Astrocyte (in vitro differentiated cells and primary cell): Measurements from ENCODE around the gene ZNF827. TPM values are rescaled to one million over a fixed set of nuclear protein-coding genes. Genes with fewer than 3 reads are reported as not detected.

Experiments used
- DNase-seq: peaks from one replicate; pipeline ENCODE4 v3.0.0-alpha.2; 2010; ENCODE audit warnings: low read depth
- FAIRE-seq: peaks from 2 replicates; lab custom pipeline; 2011; peaks lifted over from hg19 to GRCh38; lab: Jason Lieb, UNC
- H2AFZ ChIP-seq: 2 replicates; pipeline ENCODE4 v1.6.0; 2012; ENCODE audit warnings: low read depth, low read length, inconsistent platforms
- H3K27ac ChIP-seq: 2 replicates; pipeline ENCODE4 v1.5.1; 2011; ENCODE audit warnings: low read depth, low read length, inconsistent platforms
- H3K27me3 ChIP-seq: 2 replicates; pipeline ENCODE4 v1.6.0; 2011; ENCODE audit warnings: low read length, inconsistent platforms; ENCODE audit not compliant: insufficient read depth
- H3K36me3 ChIP-seq: 2 replicates; pipeline ENCODE4 v1.5.1; 2011; ENCODE audit warnings: low read length, inconsistent platforms; ENCODE audit not compliant: insufficient read depth
- H3K4me1 ChIP-seq: 2 replicates; pipeline ENCODE4 v1.5.1; 2011; ENCODE audit warnings: low read length, inconsistent platforms; ENCODE audit not compliant: insufficient read depth
- H3K4me2 ChIP-seq: 2 replicates; pipeline ENCODE4 v1.6.0; 2012; ENCODE audit warnings: low read length, inconsistent platforms
- H3K4me3 ChIP-seq: 2 replicates; pipeline ENCODE4 v1.5.1; 2011; ENCODE audit warnings: low read depth, mild to moderate bottlenecking, low read length, inconsistent platforms; ENCODE audit not compliant: insufficient read depth
- H3K79me2 ChIP-seq: 2 replicates; pipeline ENCODE4 v1.6.0; 2012; ENCODE audit warnings: mild to moderate bottlenecking, low read length, inconsistent platforms; ENCODE audit not compliant: insufficient read depth
- H3K9ac ChIP-seq: 2 replicates; pipeline ENCODE4 v1.6.0; 2012; ENCODE audit warnings: mild to moderate bottlenecking, low read length, inconsistent platforms
- H3K9me3 ChIP-seq: 2 replicates; pipeline ENCODE4 v1.5.1; 2012; ENCODE audit warnings: low read depth, mild to moderate bottlenecking, low read length, inconsistent platforms; ENCODE audit not compliant: insufficient read depth
- H4K20me1 ChIP-seq: 2 replicates; pipeline ENCODE4 v1.6.0; 2012; ENCODE audit warnings: low read length, inconsistent platforms; ENCODE audit not compliant: insufficient read depth
- H3K27ac Mint-ChIP-seq: one replicate; pipeline ENCODE4 v1.8.0; 2021; ENCODE audit warnings: mild to moderate bottlenecking, mixed read lengths; ENCODE audit not compliant: unreplicated experiment
- H3K27me3 Mint-ChIP-seq: one replicate; pipeline ENCODE4 v1.8.0; 2021; ENCODE audit warnings: low read depth, mixed read lengths; ENCODE audit not compliant: unreplicated experiment
- H3K36me3 Mint-ChIP-seq: one replicate; pipeline ENCODE4 v1.8.0; 2021; ENCODE audit warnings: low read depth, mixed read lengths; ENCODE audit not compliant: unreplicated experiment
- H3K4me1 Mint-ChIP-seq: one replicate; pipeline ENCODE4 v1.8.0; 2021; ENCODE audit warnings: low read depth, mixed read lengths; ENCODE audit not compliant: unreplicated experiment
- H3K4me3 Mint-ChIP-seq: one replicate; pipeline ENCODE4 v1.8.0; 2021; ENCODE audit warnings: mild to moderate bottlenecking, moderate library complexity, mixed read lengths; ENCODE audit not compliant: unreplicated experiment
- H3K9me3 Mint-ChIP-seq: one replicate; pipeline ENCODE4 v1.8.0; 2021; ENCODE audit warnings: mild to moderate bottlenecking, mixed read lengths; ENCODE audit not compliant: unreplicated experiment
- EZH2 ChIP-seq: IDR thresholded peaks from 2 replicates; pipeline ENCODE4 v1.6.1; 2012; ENCODE audit warnings: mild to moderate bottlenecking, low read length, inconsistent platforms; ENCODE audit not compliant: insufficient read depth
- total RNA-seq: library from RNA; stranded (reverse); gene quantifications from 2 replicates; pipeline ENCODE4 v1.2.1, GENCODE V29; 2021
- TF ChIP-seq, protein P1 (sequence below): IDR thresholded peaks from 2 replicates; pipeline ENCODE4 v1.5.1; 2011; ENCODE audit warnings: low read depth, mild to moderate bottlenecking, inconsistent platforms, low read length, moderate library complexity; ENCODE audit not compliant: insufficient read depth

Gene ZNF827
- total RNA-seq, 1 donor from 2014 or later, result 39.7 TPM

DNA sequence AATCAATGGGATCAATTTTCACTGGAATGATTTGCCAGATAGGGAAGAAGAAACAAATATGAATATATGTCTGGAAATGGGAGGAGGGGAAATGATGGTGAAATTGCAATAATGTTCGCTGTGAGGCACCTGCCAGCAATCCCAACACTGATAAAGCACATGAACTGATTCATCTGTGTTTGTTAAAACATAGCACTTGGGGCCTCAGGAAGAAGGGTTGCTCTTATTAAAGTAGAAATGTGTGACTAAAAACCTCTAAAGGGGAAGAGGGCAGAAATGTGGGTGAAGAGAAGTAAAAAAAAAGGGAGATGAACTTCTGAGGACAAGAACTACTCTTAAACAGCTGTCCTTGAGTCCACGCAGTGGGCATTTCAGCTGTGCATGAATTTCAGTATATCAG is 157.3 kb downstream of the ZNF827 start:
- Histone ChIP-seq H3K36me3 (peaks cover 6% of the 10 kb centered on the region), H3K9ac (no peak overlapping the region), H3K4me2 (no peak overlapping the region), H2AFZ (no peak overlapping the region), H3K79me2 (no peaks in the 10 kb centered on the region), H3K4me3 (no peak overlapping the region), H3K27me3 (no peaks in the 10 kb centered on the region), H4K20me1 (no peaks in the 10 kb centered on the region), H3K27ac (no peak overlapping the region), H3K9me3 (no peaks in the 10 kb centered on the region), H3K4me1 (no peaks in the 10 kb centered on the region)
- Mint-ChIP-seq H3K4me3 (no peak overlapping the region), H3K27ac (no peak overlapping the region), H3K4me1 (peaks cover 14% of the 10 kb centered on the region), H3K36me3 (peaks cover 35% of the 10 kb centered on the region), H3K9me3 (no peaks in the 10 kb centered on the region), H3K27me3 (no peaks in the 10 kb centered on the region)
- no peak for TF ChIP-seq EZH2
- TF ChIP-seq, protein P1, sequence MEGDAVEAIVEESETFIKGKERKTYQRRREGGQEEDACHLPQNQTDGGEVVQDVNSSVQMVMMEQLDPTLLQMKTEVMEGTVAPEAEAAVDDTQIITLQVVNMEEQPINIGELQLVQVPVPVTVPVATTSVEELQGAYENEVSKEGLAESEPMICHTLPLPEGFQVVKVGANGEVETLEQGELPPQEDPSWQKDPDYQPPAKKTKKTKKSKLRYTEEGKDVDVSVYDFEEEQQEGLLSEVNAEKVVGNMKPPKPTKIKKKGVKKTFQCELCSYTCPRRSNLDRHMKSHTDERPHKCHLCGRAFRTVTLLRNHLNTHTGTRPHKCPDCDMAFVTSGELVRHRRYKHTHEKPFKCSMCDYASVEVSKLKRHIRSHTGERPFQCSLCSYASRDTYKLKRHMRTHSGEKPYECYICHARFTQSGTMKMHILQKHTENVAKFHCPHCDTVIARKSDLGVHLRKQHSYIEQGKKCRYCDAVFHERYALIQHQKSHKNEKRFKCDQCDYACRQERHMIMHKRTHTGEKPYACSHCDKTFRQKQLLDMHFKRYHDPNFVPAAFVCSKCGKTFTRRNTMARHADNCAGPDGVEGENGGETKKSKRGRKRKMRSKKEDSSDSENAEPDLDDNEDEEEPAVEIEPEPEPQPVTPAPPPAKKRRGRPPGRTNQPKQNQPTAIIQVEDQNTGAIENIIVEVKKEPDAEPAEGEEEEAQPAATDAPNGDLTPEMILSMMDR, result no peak
- DNase-seq, result peak; percentile 17
- FAIRE-seq, result no peak

DNA sequence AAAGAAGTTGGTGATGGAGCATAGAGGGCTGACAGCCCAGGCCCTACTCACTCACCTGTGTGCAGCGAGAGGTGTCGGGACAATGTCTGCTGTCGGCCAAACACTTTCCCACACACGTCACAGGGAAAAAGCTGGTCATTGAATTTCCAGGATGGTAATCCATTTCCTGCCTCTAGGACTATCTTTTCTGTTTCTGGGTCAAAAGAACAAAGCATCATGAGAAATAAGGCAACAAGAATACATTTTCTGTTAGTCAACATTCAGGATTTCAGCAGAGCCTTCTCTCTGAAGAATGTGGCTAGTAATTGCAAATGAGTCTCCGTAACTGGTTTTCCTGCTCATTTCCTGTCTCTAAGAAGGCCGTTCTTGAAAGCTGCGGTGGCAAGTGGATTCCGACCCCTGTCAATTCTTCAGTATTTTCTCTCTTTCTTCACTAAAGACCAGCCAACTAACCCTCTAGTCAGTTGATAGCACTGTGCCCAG is 159.3 kb downstream of the ZNF827 start:
- Histone ChIP-seq H3K4me3 (no peak overlapping the region), H3K9me3 (no peaks in the 10 kb centered on the region), H3K9ac (peak overlapping the region; percentile 7), H4K20me1 (no peaks in the 10 kb centered on the region), H3K4me2 (peak overlapping the region; percentile 7), H3K27ac (peak overlapping the region; percentile 69), H3K4me1 (no peaks in the 10 kb centered on the region), H3K27me3 (no peaks in the 10 kb centered on the region), H3K79me2 (no peaks in the 10 kb centered on the region), H3K36me3 (peaks cover 20% of the 10 kb centered on the region), H2AFZ (no peak overlapping the region)
- Mint-ChIP-seq H3K36me3 (peaks cover 36% of the 10 kb centered on the region), H3K4me3 (no peak overlapping the region), H3K27me3 (no peaks in the 10 kb centered on the region), H3K4me1 (peaks cover 14% of the 10 kb centered on the region), H3K9me3 (no peaks in the 10 kb centered on the region), H3K27ac (peak overlapping the region; percentile 85)
- FAIRE-seq (no peak), DNase-seq (peak; percentile 70)
- no peak for TF ChIP-seq EZH2
- TF ChIP-seq, protein P1, result no peak

DNA sequence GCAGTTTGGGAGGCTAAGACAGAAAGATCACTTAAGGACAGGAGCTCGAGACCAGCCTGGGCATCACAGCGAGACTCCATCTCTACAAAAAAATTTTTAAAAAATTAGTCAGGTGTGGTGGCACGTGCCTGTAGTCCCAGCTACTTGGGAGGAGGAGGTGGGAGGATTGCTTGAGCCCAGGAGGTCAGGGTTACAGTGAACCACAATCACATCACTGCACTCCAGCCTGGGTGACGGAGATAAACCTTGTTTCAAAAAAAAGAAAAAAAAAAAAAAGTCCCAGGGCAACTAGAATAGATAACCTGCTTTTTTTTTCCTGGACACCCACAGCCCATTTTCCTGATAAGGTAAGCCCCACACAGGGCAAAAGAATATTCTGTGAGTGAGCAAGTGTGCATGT is 162.4 kb downstream of the ZNF827 start:
- no peaks in the 10 kb centered on the region for H3K9me3 Mint-ChIP-seq
- no peaks in the 10 kb centered on the region for H3K9me3 ChIP-seq
- peaks cover 41% of the 10 kb centered on the region for H3K36me3 ChIP-seq
- no peak overlapping the region for H3K4me3 Mint-ChIP-seq
- no peak overlapping the region for H2AFZ ChIP-seq
- H3K36me3 Mint-ChIP-seq, result peaks cover 22% of the 10 kb centered on the region
- H3K27me3 Mint-ChIP-seq, result no peaks in the 10 kb centered on the region
- TF ChIP-seq EZH2, result no peak
- TF ChIP-seq, protein P1, result no peak
- FAIRE-seq, result no peak
- H3K4me3 ChIP-seq, result no peak overlapping the region
- H3K27ac ChIP-seq, result no peak overlapping the region
- no peaks in the 10 kb centered on the region for H4K20me1 ChIP-seq
- no peaks in the 10 kb centered on the region for H3K4me1 ChIP-seq
- H3K27me3 ChIP-seq, result no peaks in the 10 kb centered on the region
- H3K4me1 Mint-ChIP-seq, result peaks cover 12% of the 10 kb centered on the region
- no peak overlapping the region for H3K4me2 ChIP-seq
- H3K9ac ChIP-seq, result no peak overlapping the region
- no peaks in the 10 kb centered on the region for H3K79me2 ChIP-seq
- no peak overlapping the region for H3K27ac Mint-ChIP-seq
- no peak for DNase-seq
